GM06990 (cell line): ENCODE data around the gene ALKBH1.

Experiments
- DNase-seq: peaks from one replicate; pipeline ENCODE4 v3.0.0-alpha.2; 2011; ENCODE audit not compliant: insufficient read length; ENCODE audit errors: extremely low read depth
- H3K27me3 ChIP-seq: replicated peaks from 2 replicates; pipeline ENCODE4 v1.6.0; 2011; ENCODE audit warnings: low read length; ENCODE audit not compliant: control insufficient read depth, insufficient read depth
- H3K36me3 ChIP-seq: 2 replicates; pipeline ENCODE4 v1.5.1; 2011; ENCODE audit warnings: low read length; ENCODE audit not compliant: control insufficient read depth, insufficient read depth
- H3K4me3 ChIP-seq: replicated peaks from 2 replicates; pipeline ENCODE4 v1.5.1; 2011; ENCODE audit warnings: low read depth, mild to moderate bottlenecking, control low read depth, low read length
- CTCF ChIP-seq: IDR thresholded peaks from 2 replicates; pipeline ENCODE4 v1.5.1; 2011; ENCODE audit warnings: low read length, control low read depth, mild to moderate bottlenecking, inconsistent platforms; ENCODE audit not compliant: insufficient read depth, poor library complexity, severe bottlenecking

The ALKBH1 gene

GRCh38 chr14:77741438-77741837, 33.6 kb upstream of the ALKBH1 start:
- Histone ChIP-seq H3K27me3 (no peaks in the 10 kb centered on the region), H3K36me3 (peaks cover 6% of the 10 kb centered on the region), H3K4me3 (no peak overlapping the region)
- DNase-seq: no peak
- no peak for TF ChIP-seq CTCF

- peaks cover 9% of the 10 kb centered on the region for H3K36me3 ChIP-seq
Measured at GRCh38 chr14:77738559-77739250, 30.9 kb upstream of the ALKBH1 start.

GRCh38 chr14:77730976-77731497, 23.2 kb upstream of the ALKBH1 start:
- no peak for DNase-seq
- Histone ChIP-seq H3K27me3 (no peaks in the 10 kb centered on the region), H3K36me3 (peaks cover 10% of the 10 kb centered on the region), H3K4me3 (no peak overlapping the region)
- TF ChIP-seq CTCF: no peak

More at GRCh38 chr14:77738559-77739250, 30.9 kb upstream of the ALKBH1 start:
- no peak overlapping the region for H3K4me3 ChIP-seq
- H3K27me3 ChIP-seq: no peaks in the 10 kb centered on the region
- no peak for TF ChIP-seq CTCF
- DNase-seq: no peak

- DNase-seq: no peak
- H3K4me3 ChIP-seq: no peak overlapping the region
- TF ChIP-seq CTCF: no peak
- H3K27me3 ChIP-seq: no peaks in the 10 kb centered on the region
- peaks cover 5% of the 10 kb centered on the region for H3K36me3 ChIP-seq
Measured at GRCh38 chr14:77722301-77722700, 14.5 kb upstream of the ALKBH1 start.

- DNase-seq: no peak
- no peak for TF ChIP-seq CTCF
- Histone ChIP-seq H3K27me3 (no peaks in the 10 kb centered on the region), H3K4me3 (no peak overlapping the region), H3K36me3 (peaks cover 6% of the 10 kb centered on the region)
Measured at GRCh38 chr14:77721437-77721836, 13.6 kb upstream of the ALKBH1 start.
